ENCODE data around the gene CES2. TPM values are rescaled to one million over a fixed set of nuclear protein-coding genes. Genes with fewer than 3 reads are reported as not detected.

The CES2 gene
- polyA plus RNA-seq, 2 of the 4 experiments (the other 2 are of a cell fraction) = 20.3 to 20.4 TPM

GRCh38 chr16:66886914-66887313 is 48.4 kb upstream of the CES2 start:
- Histone ChIP-seq H3K4me2 (no peak overlapping the region), H3K9me3 (no peaks in the 10 kb centered on the region), H3K4me1 (peaks cover 7% of the 10 kb centered on the region; the same call in 1 of the 3 replicates), H3K27ac (no peak overlapping the region), H3K4me3 (no peak overlapping the region)
- ChIA-PET CTCF (interaction anchor here (7.6 to 40.8 kb wide), 2 partner anchors 8 to 28 kb away, joined by 57 to 837 read pairs; partner anchors contain the start of genes CDH16 and RRAD), POLR2A (no interaction called here)
- no peak for DNase-seq (ENCODE audit: low read depth in 1 of 2, low spot score in 1 of 2)
- WGBS (ENCODE audit: missing lambda C conversion rate) = 91% methylated on average over 3 of the region's 3 CpGs
- TF ChIP-seq ZC3H11A (IDR thresholded peaks at IDR 0.05) (no peak), CBX2 (IDR thresholded peaks at IDR 0.05; ENCODE audit: borderline replicate concordance, low read depth) (no peak), JUNB (IDR thresholded peaks at IDR 0.05) (no peak), CEBPB (IDR thresholded peaks at IDR 0.05) (no peak), FOSB (CRISPR knock-in tag; IDR thresholded peaks at IDR 0.05) (no peak), HOXB5 (CRISPR knock-in tag; IDR thresholded peaks at IDR 0.05) (no peak), MAFK (IDR thresholded peaks at IDR 0.05; ENCODE audit: partially characterized antibody) (no peak), HOXA7 (CRISPR knock-in tag; IDR thresholded peaks at IDR 0.05) (no peak)
- TF ChIP-seq, protein P1, sequence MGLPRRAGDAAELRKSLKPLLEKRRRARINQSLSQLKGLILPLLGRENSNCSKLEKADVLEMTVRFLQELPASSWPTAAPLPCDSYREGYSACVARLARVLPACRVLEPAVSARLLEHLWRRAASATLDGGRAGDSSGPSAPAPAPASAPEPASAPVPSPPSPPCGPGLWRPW (IDR thresholded peaks at IDR 0.05) = no peak
- ATAC-seq = no peak
- FAIRE-seq = no peak

- no peak for TF ChIP-seq POLR2AphosphoS2 (conservative IDR thresholded peaks at IDR 0.05; ENCODE audit: low read length)
- TF ChIP-seq, protein P2, sequence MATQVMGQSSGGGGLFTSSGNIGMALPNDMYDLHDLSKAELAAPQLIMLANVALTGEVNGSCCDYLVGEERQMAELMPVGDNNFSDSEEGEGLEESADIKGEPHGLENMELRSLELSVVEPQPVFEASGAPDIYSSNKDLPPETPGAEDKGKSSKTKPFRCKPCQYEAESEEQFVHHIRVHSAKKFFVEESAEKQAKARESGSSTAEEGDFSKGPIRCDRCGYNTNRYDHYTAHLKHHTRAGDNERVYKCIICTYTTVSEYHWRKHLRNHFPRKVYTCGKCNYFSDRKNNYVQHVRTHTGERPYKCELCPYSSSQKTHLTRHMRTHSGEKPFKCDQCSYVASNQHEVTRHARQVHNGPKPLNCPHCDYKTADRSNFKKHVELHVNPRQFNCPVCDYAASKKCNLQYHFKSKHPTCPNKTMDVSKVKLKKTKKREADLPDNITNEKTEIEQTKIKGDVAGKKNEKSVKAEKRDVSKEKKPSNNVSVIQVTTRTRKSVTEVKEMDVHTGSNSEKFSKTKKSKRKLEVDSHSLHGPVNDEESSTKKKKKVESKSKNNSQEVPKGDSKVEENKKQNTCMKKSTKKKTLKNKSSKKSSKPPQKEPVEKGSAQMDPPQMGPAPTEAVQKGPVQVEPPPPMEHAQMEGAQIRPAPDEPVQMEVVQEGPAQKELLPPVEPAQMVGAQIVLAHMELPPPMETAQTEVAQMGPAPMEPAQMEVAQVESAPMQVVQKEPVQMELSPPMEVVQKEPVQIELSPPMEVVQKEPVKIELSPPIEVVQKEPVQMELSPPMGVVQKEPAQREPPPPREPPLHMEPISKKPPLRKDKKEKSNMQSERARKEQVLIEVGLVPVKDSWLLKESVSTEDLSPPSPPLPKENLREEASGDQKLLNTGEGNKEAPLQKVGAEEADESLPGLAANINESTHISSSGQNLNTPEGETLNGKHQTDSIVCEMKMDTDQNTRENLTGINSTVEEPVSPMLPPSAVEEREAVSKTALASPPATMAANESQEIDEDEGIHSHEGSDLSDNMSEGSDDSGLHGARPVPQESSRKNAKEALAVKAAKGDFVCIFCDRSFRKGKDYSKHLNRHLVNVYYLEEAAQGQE (IDR thresholded peaks at IDR 0.05) = no peak
- no peak for FAIRE-seq
- DNase-seq (ENCODE audit: low read depth in 1 of 2, low spot score in 1 of 2) = no peak
- POLR2A ChIA-PET = no interaction called here
- ATAC-seq = no peak
- CTCF ChIA-PET = interaction anchor here (0.7 to 40.8 kb wide), 4 partner anchors 8 to 266 kb away, joined by 3 to 837 read pairs (median 6); partner anchors contain the start of genes CDH16 and RRAD
- peaks cover 7% of the 10 kb centered on the region; the same call in 1 of the 3 replicates for H3K4me1 ChIP-seq
- 85% methylated on average over 6 of the region's 6 CpGs for WGBS (ENCODE audit: missing lambda C conversion rate)
- no peaks in the 10 kb centered on the region for H3K9me3 ChIP-seq
- no peak overlapping the region for H3K4me2 ChIP-seq
- no peak overlapping the region for H3K4me3 ChIP-seq
- H3K27ac ChIP-seq = no peak overlapping the region
These were observed 46.4 kb upstream of the CES2 start for GRCh38 chr16:66888647-66889615.

- ATAC-seq = no peak
- Histone ChIP-seq H3K4me2 (no peak overlapping the region), H3K4me1 (peaks cover 7% of the 10 kb centered on the region; the same call in 1 of the 3 replicates), H3K27ac (no peak overlapping the region), H3K4me3 (no peak overlapping the region), H3K9me3 (no peaks in the 10 kb centered on the region)
- ChIA-PET CTCF (interaction anchor here (0.6 to 40.8 kb wide), 5 partner anchors 8 to 265 kb away, joined by 3 to 837 read pairs (median 3); partner anchors contain the start of genes CDH16 and RRAD), POLR2A (no interaction called here)
- no peak for DNase-seq (ENCODE audit: low read depth in 1 of 2, low spot score in 1 of 2)
- WGBS (ENCODE audit: missing lambda C conversion rate) = 64% methylated on average over 4 of the region's 4 CpGs
- no peak for FAIRE-seq
- no peak for TF ChIP-seq HMGXB4 (CRISPR knock-in tag; IDR thresholded peaks at IDR 0.05; ENCODE audit: borderline replicate concordance)
- TF ChIP-seq CTCF (IDR thresholded peaks at IDR 0.05) = no peak
- TF ChIP-seq RCOR1 (IDR thresholded peaks at IDR 0.05; ENCODE audit: low read depth, low read length) = no peak
- no peak for TF ChIP-seq MAFK (IDR thresholded peaks at IDR 0.05; ENCODE audit: partially characterized antibody)
- no peak for TF ChIP-seq MAZ (IDR thresholded peaks at IDR 0.05; ENCODE audit: borderline replicate concordance, low read depth, low read length)
- TF ChIP-seq TFCP2L1 (CRISPR knock-in tag; IDR thresholded peaks at IDR 0.05) = no peak
- no peak for TF ChIP-seq HOXB13 (CRISPR knock-in tag; IDR thresholded peaks at IDR 0.05; ENCODE audit: low read depth)
- no peak for TF ChIP-seq TP53 (CRISPR knock-in tag; IDR thresholded peaks at IDR 0.05)
- TF ChIP-seq NR3C1 (IDR thresholded peaks at IDR 0.05) = no peak
- TF ChIP-seq, protein P3, sequence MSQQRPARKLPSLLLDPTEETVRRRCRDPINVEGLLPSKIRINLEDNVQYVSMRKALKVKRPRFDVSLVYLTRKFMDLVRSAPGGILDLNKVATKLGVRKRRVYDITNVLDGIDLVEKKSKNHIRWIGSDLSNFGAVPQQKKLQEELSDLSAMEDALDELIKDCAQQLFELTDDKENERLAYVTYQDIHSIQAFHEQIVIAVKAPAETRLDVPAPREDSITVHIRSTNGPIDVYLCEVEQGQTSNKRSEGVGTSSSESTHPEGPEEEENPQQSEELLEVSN (IDR thresholded peaks at IDR 0.05; ENCODE audit: borderline replicate concordance, low read depth) = no peak
These were observed 45.7 kb upstream of the CES2 start for GRCh38 chr16:66889622-66890021.
